Body of pancreas (tissue), 4 donors: Measurements from ENCODE around the gene EP300.

ENCODE experiments used
- POLR2A ChIP-seq, 3 donors: fragments of 450-650 bp; IDR thresholded peaks; one replicate each; pipeline ENCODE4 v1.6.1; 2016; ENCODE audit warnings: antibody characterized with exemption in 3 of 3, mild to moderate bottlenecking in 2 of 3
- TF ChIP-seq, protein P1 (sequence below), 7 experiments: fragments of 450-650 bp in 4 of 7; fragments of 200-600 bp in 3 of 7; sonication (generic) in 3 of 7; IDR thresholded peaks; one replicate each; pipeline ENCODE4 v1.5.1; 2016 to 2019; ENCODE audit warnings: antibody characterized with exemption in 7 of 7

GRCh38 chr22:41052661-41053490, 39.5 kb upstream of the EP300 start:
- TF ChIP-seq, protein P1, sequence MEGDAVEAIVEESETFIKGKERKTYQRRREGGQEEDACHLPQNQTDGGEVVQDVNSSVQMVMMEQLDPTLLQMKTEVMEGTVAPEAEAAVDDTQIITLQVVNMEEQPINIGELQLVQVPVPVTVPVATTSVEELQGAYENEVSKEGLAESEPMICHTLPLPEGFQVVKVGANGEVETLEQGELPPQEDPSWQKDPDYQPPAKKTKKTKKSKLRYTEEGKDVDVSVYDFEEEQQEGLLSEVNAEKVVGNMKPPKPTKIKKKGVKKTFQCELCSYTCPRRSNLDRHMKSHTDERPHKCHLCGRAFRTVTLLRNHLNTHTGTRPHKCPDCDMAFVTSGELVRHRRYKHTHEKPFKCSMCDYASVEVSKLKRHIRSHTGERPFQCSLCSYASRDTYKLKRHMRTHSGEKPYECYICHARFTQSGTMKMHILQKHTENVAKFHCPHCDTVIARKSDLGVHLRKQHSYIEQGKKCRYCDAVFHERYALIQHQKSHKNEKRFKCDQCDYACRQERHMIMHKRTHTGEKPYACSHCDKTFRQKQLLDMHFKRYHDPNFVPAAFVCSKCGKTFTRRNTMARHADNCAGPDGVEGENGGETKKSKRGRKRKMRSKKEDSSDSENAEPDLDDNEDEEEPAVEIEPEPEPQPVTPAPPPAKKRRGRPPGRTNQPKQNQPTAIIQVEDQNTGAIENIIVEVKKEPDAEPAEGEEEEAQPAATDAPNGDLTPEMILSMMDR (IDR thresholded peaks at IDR 0.05): no peak
- no peak for TF ChIP-seq POLR2A (IDR thresholded peaks at IDR 0.05)
